ENCODE measurements around the gene ACTL6B. TPM values are rescaled to one million over a fixed set of nuclear protein-coding genes. Genes with fewer than 3 reads are reported as not detected.
A peak's percentile ranks its signal among the peaks of the same experiment; 100 is the strongest.

The ACTL6B gene
- total and polyA plus RNA-seq, 9 of the 15 experiments (the other 6 are each of a cell fraction or from before 2014, with no cell fraction given): not detected

DNA sequence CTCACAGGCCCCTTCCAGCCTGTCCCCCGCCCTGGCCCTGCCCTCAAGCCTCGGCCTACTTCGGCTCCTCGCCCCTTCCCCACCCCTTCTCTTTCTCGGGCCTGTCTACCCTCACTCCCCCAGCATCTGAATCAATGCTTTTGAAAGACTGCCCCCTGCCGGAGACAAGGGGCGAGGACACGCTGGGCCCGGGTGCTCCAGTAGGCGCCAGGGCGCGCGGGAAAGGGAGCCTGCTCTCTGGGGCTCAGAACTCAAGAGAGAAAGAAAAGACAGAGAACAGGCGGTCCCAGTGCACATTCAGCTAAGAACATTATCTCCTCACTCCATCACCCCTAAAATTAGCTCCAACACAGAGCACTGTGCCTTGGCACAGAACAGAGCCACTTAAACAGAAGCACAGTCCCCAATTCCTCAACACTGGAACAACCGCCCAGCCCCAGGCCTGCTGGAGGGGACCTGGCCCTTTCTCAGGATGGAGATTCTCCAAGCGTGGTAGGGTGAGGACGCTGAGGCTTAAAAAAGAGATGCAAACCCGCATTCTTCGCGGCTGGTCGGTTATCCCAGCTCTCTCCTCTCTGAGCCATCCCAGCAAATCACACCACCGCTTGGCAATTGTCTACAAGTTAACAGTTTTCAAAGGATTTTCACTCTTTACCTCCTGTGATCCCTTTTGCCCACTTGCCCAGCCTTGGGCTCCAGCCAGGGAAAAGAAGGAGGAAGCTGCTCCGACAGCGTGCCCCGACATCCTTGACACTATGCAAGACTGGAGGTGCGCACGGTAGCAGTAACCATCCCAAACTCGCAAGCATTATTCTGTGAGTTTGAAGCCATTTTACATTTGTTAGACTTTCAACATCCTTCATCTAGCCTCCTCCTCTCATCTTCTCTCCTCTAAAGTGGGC lies 35.7 kb upstream of the ACTL6B start (continued):
- peak; percentile 53; the same call in 1 of the 2 replicates for TF ChIP-seq JUND (IDR thresholded peaks at IDR 0.05; ENCODE audit: borderline replicate concordance, low read depth, low read length)
- TF ChIP-seq JUND (tag; IDR thresholded peaks at IDR 0.05; ENCODE audit: borderline replicate concordance, low read depth, low read length): no peak; the same call in 2 of the 3 replicates
- 0 out of 2 replicates have a peak, but pooled peaks have one; percentile 59 for TF ChIP-seq E2F3 (CRISPR knock-in tag; IDR thresholded peaks at IDR 0.05)
- peak; percentile 49; the same call in 1 of the 2 replicates for TF ChIP-seq KLF16 (IDR thresholded peaks at IDR 0.05)
- peak; percentile 41 for TF ChIP-seq ZFX (CRISPR knock-in tag; IDR thresholded peaks at IDR 0.05)
- TF ChIP-seq CTBP1 (IDR thresholded peaks at IDR 0.05; ENCODE audit: borderline replicate concordance): 0 out of 2 replicates have a peak, but pooled peaks have one; percentile 18
- TF ChIP-seq XRCC5 (IDR thresholded peaks at IDR 0.05; ENCODE audit: low read depth, low read length): peak; percentile 84; the same call in 1 of the 2 replicates
- peak; percentile 36; the same call in 1 of the 2 replicates for TF ChIP-seq RBFOX2 (IDR thresholded peaks at IDR 0.05; ENCODE audit: low read depth, low read length)
- TF ChIP-seq KLF13 (tag; IDR thresholded peaks at IDR 0.05; ENCODE audit: borderline replicate concordance, low read depth): no peak
- peak; percentile 23 for TF ChIP-seq SMAD1 (IDR thresholded peaks at IDR 0.05; ENCODE audit: low read depth, low read length, partially characterized antibody)
- peak; percentile 45; the same call in 1 of the 2 replicates for TF ChIP-seq ZBTB1 (CRISPR knock-in tag; IDR thresholded peaks at IDR 0.05; ENCODE audit: borderline replicate concordance, low read depth)
- peak; percentile 80; the same call in 1 of the 2 replicates for TF ChIP-seq ZBTB7A (IDR thresholded peaks at IDR 0.05; ENCODE audit: borderline replicate concordance, control insufficient read depth, low read depth, low read length)
- 0 out of 4 replicates have a peak, but pooled peaks of 1 of the 2 experiments have one; percentile 64 for TF ChIP-seq RCOR1 (IDR thresholded peaks at IDR 0.05; ENCODE audit: borderline replicate concordance in 1 of 2, low read depth in 2 of 2, low read length in 2 of 2)
- no peak for TF ChIP-seq ATF4 (CRISPR knock-in tag; IDR thresholded peaks at IDR 0.05)
- no peak for TF ChIP-seq DACH1 (IDR thresholded peaks at IDR 0.05; ENCODE audit: partially characterized antibody)
- TF ChIP-seq PATZ1 (CRISPR knock-in tag; IDR thresholded peaks at IDR 0.05; ENCODE audit: borderline replicate concordance): no peak
- TF ChIP-seq SMAD4 (CRISPR knock-in tag; conservative IDR thresholded peaks at IDR 0.05): 0 out of 2 replicates have a peak, but pooled peaks have one; percentile 40
- TF ChIP-seq SREBF2 (CRISPR knock-in tag; IDR thresholded peaks at IDR 0.05): no peak
- TF ChIP-seq STAT5B (CRISPR knock-in tag; IDR thresholded peaks at IDR 0.05): no peak
- no peak for TF ChIP-seq RNF2 (IDR thresholded peaks at IDR 0.05)
- TF ChIP-seq FOXK1 (CRISPR knock-in tag; IDR thresholded peaks at IDR 0.05; ENCODE audit: borderline replicate concordance): peak; percentile 57; the same call in 1 of the 2 replicates
- TF ChIP-seq ZNF24 (IDR thresholded peaks at IDR 0.05): peak; percentile 46; the same call in 1 of the 2 replicates
- peak; percentile 27 for TF ChIP-seq HNRNPLL (IDR thresholded peaks at IDR 0.05; ENCODE audit: low read depth, low read length, poor library complexity, severe bottlenecking)
- TF ChIP-seq ZNF274 (IDR thresholded peaks at IDR 0.05; ENCODE audit: borderline replicate concordance, low read depth, low read length): no peak

Data from K562 (cell line).